Measurements from ENCODE around the gene ANXA5.

Gene ANXA5

DNA sequence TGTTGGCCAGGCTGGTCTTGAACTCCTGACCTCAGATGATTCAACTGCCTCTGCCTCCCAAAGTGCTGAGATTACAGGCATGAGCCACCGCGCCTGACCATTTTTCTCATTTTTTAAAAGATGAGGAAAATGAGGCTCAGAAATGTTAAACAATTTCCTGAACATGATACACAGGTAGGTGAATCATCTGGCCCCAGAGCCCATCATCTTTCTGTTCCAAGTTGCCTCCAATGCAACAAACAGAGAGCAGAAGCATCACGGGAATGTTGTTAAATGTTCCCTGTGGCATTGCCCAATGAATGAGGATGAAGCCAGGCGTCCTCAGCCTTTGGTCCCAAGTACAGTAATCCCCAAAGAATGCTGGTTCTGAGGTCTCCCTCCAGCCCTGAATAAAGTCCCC, 31.3 kb upstream of the ANXA5 start:
- no peak overlapping the region for H2AFZ ChIP-seq (ENCODE audit: insufficient read depth, low read length, poor library complexity)
- no peaks in the 10 kb centered on the region for H3K36me3 ChIP-seq (ENCODE audit: control insufficient read depth in 1 of 2, insufficient read depth in 2 of 2, low read length in 2 of 2)
- no peak overlapping the region for H4K12ac ChIP-seq (ENCODE audit: low read depth, low read length)
- no peak overlapping the region for H3K9ac ChIP-seq (ENCODE audit: low read length)
- H3K4me3 ChIP-seq (ENCODE audit: low read depth, low read length) = no peak overlapping the region
- no peak overlapping the region for H2BK12ac ChIP-seq (ENCODE audit: low read length)
- H3K27ac ChIP-seq (ENCODE audit: low read depth, low read length) = no peak overlapping the region
- DNase-seq = peak; percentile 94 to 98
- no peak overlapping the region for H3K4ac ChIP-seq (ENCODE audit: low read depth, low read length)
- no peak overlapping the region for H3K14ac ChIP-seq (ENCODE audit: low read length)
- no peak overlapping the region for H4K8ac ChIP-seq (ENCODE audit: low read depth, low read length)
- no CpG with 5 or more reads among the region's 4 CpGs for WGBS (ENCODE audit: extremely low coverage, insufficient coverage, insufficient read length)
- H3K79me1 ChIP-seq (ENCODE audit: low read length) = no peaks in the 10 kb centered on the region
- no peaks in the 10 kb centered on the region for H3K27me3 ChIP-seq (ENCODE audit: insufficient read depth, low read length)
- no peaks in the 10 kb centered on the region for H3K9me3 ChIP-seq (ENCODE audit: insufficient read depth, low read depth, low read length)
- no peak overlapping the region for H2BK120ac ChIP-seq (ENCODE audit: insufficient read depth, low read length, poor library complexity)
- no peak overlapping the region for H2BK5ac ChIP-seq (ENCODE audit: low read depth, low read length, poor library complexity)
- H3K4me1 ChIP-seq (ENCODE audit: control insufficient read depth in 1 of 2, insufficient read depth in 2 of 2, low read length in 2 of 2) = peaks cover 0 to 5% of the 10 kb centered on the region in 2 experiments
- H4K91ac ChIP-seq (ENCODE audit: low read depth, low read length) = no peak overlapping the region
- no peak overlapping the region for H3K23ac ChIP-seq (ENCODE audit: low read length)
- no peaks in the 10 kb centered on the region for H3K79me2 ChIP-seq (ENCODE audit: control insufficient read depth, insufficient read depth, low read length, poor library complexity)
- no peak overlapping the region for H3K4me2 ChIP-seq (ENCODE audit: low read length)
- no peak overlapping the region for H3K18ac ChIP-seq (ENCODE audit: low read length)
- H2AK5ac ChIP-seq (ENCODE audit: low read length) = no peak overlapping the region

DNA sequence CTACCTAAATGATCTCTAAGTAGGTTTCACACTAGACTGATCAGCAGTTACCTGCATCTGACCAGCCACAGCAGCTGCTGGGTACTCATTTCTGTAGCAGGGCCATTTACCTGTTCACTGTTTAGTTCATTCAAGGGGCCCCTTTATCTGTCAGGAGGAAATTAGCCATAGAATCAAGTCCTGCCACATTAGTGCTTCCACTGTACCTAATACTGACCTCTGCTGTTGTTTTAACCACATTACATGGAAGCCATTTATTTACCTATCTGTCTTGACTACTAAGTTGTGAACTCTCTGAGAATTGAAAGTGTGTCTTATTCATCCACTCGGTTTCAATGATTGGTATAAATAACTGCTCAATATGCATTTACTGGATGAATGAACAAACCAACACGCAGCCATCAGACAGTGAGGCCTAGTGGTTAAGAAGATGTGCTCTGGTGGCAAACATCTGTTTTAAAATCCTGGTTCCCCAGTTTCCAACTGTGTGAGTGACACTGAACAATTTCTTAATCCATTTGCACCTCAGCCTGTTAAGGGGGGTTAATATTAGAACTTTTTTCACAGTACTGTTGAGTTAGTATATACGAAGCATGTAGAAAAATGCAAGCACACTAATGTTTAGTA, 30.0 kb upstream of the ANXA5 start:
- Histone ChIP-seq H2BK120ac (ENCODE audit: insufficient read depth, low read length, poor library complexity) (no peak overlapping the region), H3K4me1 (ENCODE audit: control insufficient read depth in 1 of 2, insufficient read depth in 2 of 2, low read length in 2 of 2) (peaks cover 0 to 5% of the 10 kb centered on the region in 2 experiments), H2BK5ac (ENCODE audit: low read depth, low read length, poor library complexity) (no peak overlapping the region), H3K9ac (ENCODE audit: low read length) (no peak overlapping the region), H4K8ac (ENCODE audit: low read depth, low read length) (no peak overlapping the region), H3K23ac (ENCODE audit: low read length) (no peak overlapping the region), H3K9me3 (ENCODE audit: insufficient read depth, low read depth, low read length) (no peaks in the 10 kb centered on the region), H3K79me2 (ENCODE audit: control insufficient read depth, insufficient read depth, low read length, poor library complexity) (no peaks in the 10 kb centered on the region), H2AFZ (ENCODE audit: insufficient read depth, low read length, poor library complexity) (no peak overlapping the region), H3K79me1 (ENCODE audit: low read length) (no peaks in the 10 kb centered on the region), H3K18ac (ENCODE audit: low read length) (no peak overlapping the region), H4K12ac (ENCODE audit: low read depth, low read length) (no peak overlapping the region), H3K27me3 (ENCODE audit: insufficient read depth, low read length) (no peaks in the 10 kb centered on the region), H3K36me3 (ENCODE audit: control insufficient read depth in 1 of 2, insufficient read depth in 2 of 2, low read length in 2 of 2) (no peaks in the 10 kb centered on the region), H3K27ac (ENCODE audit: low read depth, low read length) (no peak overlapping the region), H2AK5ac (ENCODE audit: low read length) (no peak overlapping the region), H3K4ac (ENCODE audit: low read depth, low read length) (no peak overlapping the region), H2BK12ac (ENCODE audit: low read length) (no peak overlapping the region), H4K91ac (ENCODE audit: low read depth, low read length) (no peak overlapping the region), H3K14ac (ENCODE audit: low read length) (no peak overlapping the region), H3K4me3 (ENCODE audit: low read depth, low read length) (no peak overlapping the region), H3K4me2 (ENCODE audit: low read length) (no peak overlapping the region)
- no CpG with 5 or more reads among the region's 3 CpGs for WGBS (ENCODE audit: extremely low coverage, insufficient coverage, insufficient read length)
- peak in 1 of 2 donors; percentile 74 for DNase-seq

DNA sequence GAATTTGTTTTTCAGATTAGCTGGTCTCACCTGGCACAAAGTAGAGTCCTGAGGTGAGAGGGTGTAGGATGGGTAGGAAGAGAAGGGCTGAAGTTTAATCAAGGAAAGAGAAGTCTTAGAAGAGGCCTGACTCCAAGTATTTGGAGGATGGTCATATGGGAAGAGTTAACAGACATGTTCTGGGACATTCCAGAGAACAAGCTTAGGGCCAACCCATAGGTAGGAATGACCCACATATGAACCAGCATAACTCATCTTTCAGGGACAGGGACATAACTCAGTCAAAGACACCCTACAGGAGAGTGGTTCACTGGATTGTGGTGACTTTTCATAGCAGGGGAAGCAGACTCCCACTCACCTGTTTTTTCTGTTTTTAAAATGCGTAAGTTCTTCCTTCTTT, 27.9 kb upstream of the ANXA5 start:
- Histone ChIP-seq H3K23ac (ENCODE audit: low read length) (no peak overlapping the region), H2BK12ac (ENCODE audit: low read length) (no peak overlapping the region), H3K79me2 (ENCODE audit: control insufficient read depth, insufficient read depth, low read length, poor library complexity) (no peaks in the 10 kb centered on the region), H2AK5ac (ENCODE audit: low read length) (no peak overlapping the region), H2AFZ (ENCODE audit: insufficient read depth, low read length, poor library complexity) (no peak overlapping the region), H3K4me1 (ENCODE audit: control insufficient read depth in 1 of 2, insufficient read depth in 2 of 2, low read length in 2 of 2) (peaks cover 0 to 5% of the 10 kb centered on the region in 2 experiments), H2BK5ac (ENCODE audit: low read depth, low read length, poor library complexity) (no peak overlapping the region), H3K4me2 (ENCODE audit: low read length) (no peak overlapping the region), H4K91ac (ENCODE audit: low read depth, low read length) (no peak overlapping the region), H3K14ac (ENCODE audit: low read length) (no peak overlapping the region), H3K36me3 (ENCODE audit: control insufficient read depth in 1 of 2, insufficient read depth in 2 of 2, low read length in 2 of 2) (no peaks in the 10 kb centered on the region), H3K79me1 (ENCODE audit: low read length) (no peaks in the 10 kb centered on the region), H4K8ac (ENCODE audit: low read depth, low read length) (no peak overlapping the region), H3K9ac (ENCODE audit: low read length) (no peak overlapping the region), H3K18ac (ENCODE audit: low read length) (no peak overlapping the region), H3K4me3 (ENCODE audit: low read depth, low read length) (no peak overlapping the region), H3K27ac (ENCODE audit: low read depth, low read length) (no peak overlapping the region), H3K9me3 (ENCODE audit: insufficient read depth, low read depth, low read length) (no peaks in the 10 kb centered on the region), H3K4ac (ENCODE audit: low read depth, low read length) (no peak overlapping the region), H4K12ac (ENCODE audit: low read depth, low read length) (no peak overlapping the region), H2BK120ac (ENCODE audit: insufficient read depth, low read length, poor library complexity) (no peak overlapping the region), H3K27me3 (ENCODE audit: insufficient read depth, low read length) (no peaks in the 10 kb centered on the region)
- peak; percentile 68 to 91 for DNase-seq
- WGBS (ENCODE audit: extremely low coverage, insufficient coverage, insufficient read length) = no CpG with 5 or more reads among the region's 1 CpG

- H4K12ac ChIP-seq (ENCODE audit: low read depth, low read length) = no peak overlapping the region
- H2BK120ac ChIP-seq (ENCODE audit: insufficient read depth, low read length, poor library complexity) = no peak overlapping the region
- no peak overlapping the region for H2BK5ac ChIP-seq (ENCODE audit: low read depth, low read length, poor library complexity)
- H3K18ac ChIP-seq (ENCODE audit: low read length) = no peak overlapping the region
- H4K8ac ChIP-seq (ENCODE audit: low read depth, low read length) = no peak overlapping the region
- H3K27me3 ChIP-seq (ENCODE audit: insufficient read depth, low read length) = no peaks in the 10 kb centered on the region
- H2AFZ ChIP-seq (ENCODE audit: insufficient read depth, low read length, poor library complexity) = no peak overlapping the region
- peak overlapping the region; percentile 84 for H2BK12ac ChIP-seq (ENCODE audit: low read length)
- no peaks in the 10 kb centered on the region for H3K79me1 ChIP-seq (ENCODE audit: low read length)
- WGBS (ENCODE audit: extremely low coverage, insufficient coverage, insufficient read length) = no CpG with 5 or more reads among the region's 1 CpG
- no peak overlapping the region for H4K91ac ChIP-seq (ENCODE audit: low read depth, low read length)
- no peak overlapping the region for H2AK5ac ChIP-seq (ENCODE audit: low read length)
- no peak overlapping the region for H3K14ac ChIP-seq (ENCODE audit: low read length)
- no peak for DNase-seq
- H3K4me1 ChIP-seq (ENCODE audit: control insufficient read depth in 1 of 2, insufficient read depth in 2 of 2, low read length in 2 of 2) = peaks cover 2 to 8% of the 10 kb centered on the region in 2 experiments
- no peak overlapping the region for H3K23ac ChIP-seq (ENCODE audit: low read length)
- no peaks in the 10 kb centered on the region for H3K79me2 ChIP-seq (ENCODE audit: control insufficient read depth, insufficient read depth, low read length, poor library complexity)
- no peak overlapping the region for H3K4me2 ChIP-seq (ENCODE audit: low read length)
- no peak overlapping the region for H3K4me3 ChIP-seq (ENCODE audit: low read depth, low read length)
- H3K4ac ChIP-seq (ENCODE audit: low read depth, low read length) = no peak overlapping the region
- no peaks in the 10 kb centered on the region for H3K9me3 ChIP-seq (ENCODE audit: insufficient read depth, low read depth, low read length)
- H3K36me3 ChIP-seq (ENCODE audit: control insufficient read depth in 1 of 2, insufficient read depth in 2 of 2, low read length in 2 of 2) = no peaks in the 10 kb centered on the region
- no peak overlapping the region for H3K9ac ChIP-seq (ENCODE audit: low read length)
- no peak overlapping the region for H3K27ac ChIP-seq (ENCODE audit: low read depth, low read length)
These were observed 24.9 kb upstream of the ANXA5 start for GRCh38 chr4:121721700-121722099.
